Fibroblast of peridontal ligament (primary cell): ENCODE data around the gene CPNE5.

ENCODE experiments used
- DNase-seq: peaks from one replicate; pipeline ENCODE4 v3.0.0-alpha.2; 2010; ENCODE audit errors: extremely low read depth

The CPNE5 gene

GRCh38 chr6:36744304-36744673 lies 95.0 kb downstream of the CPNE5 start:
- no peak for DNase-seq

GRCh38 chr6:36743538-36744303 lies 95.5 kb downstream of the CPNE5 start:
- DNase-seq = no peak

- DNase-seq = no peak
Measured at GRCh38 chr6:36743032-36743431, 96.2 kb downstream of the CPNE5 start.

GRCh38 chr6:36742146-36742545 lies 97.1 kb downstream of the CPNE5 start:
- no peak for DNase-seq

- DNase-seq = no peak
Measured at GRCh38 chr6:36740818-36741179, 98.4 kb downstream of the CPNE5 start.

GRCh38 chr6:36739947-36740817 lies 99.1 kb downstream of the CPNE5 start:
- DNase-seq = no peak

- DNase-seq = no peak
Measured at GRCh38 chr6:36738108-36738507, 101.1 kb downstream of the CPNE5 start.

GRCh38 chr6:36737043-36737785 lies 102.0 kb downstream of the CPNE5 start:
- DNase-seq = no peak

- peak; percentile 84 for DNase-seq
Measured at GRCh38 chr6:36735110-36736071, 103.9 kb downstream of the CPNE5 start.

GRCh38 chr6:36734486-36735060 lies 104.7 kb downstream of the CPNE5 start:
- no peak for DNase-seq

- no peak for DNase-seq
Measured at GRCh38 chr6:36733300-36733699, 105.9 kb downstream of the CPNE5 start.

GRCh38 chr6:36731622-36732310 lies 107.5 kb downstream of the CPNE5 start:
- no peak for DNase-seq

- DNase-seq = no peak
Measured at GRCh38 chr6:36730424-36731380, 108.5 kb downstream of the CPNE5 start.

- DNase-seq = peak; percentile 39
Measured at GRCh38 chr6:36729161-36729524, 110.1 kb downstream of the CPNE5 start.

- DNase-seq = no peak
Measured at GRCh38 chr6:36728289-36729160, 110.7 kb downstream of the CPNE5 start.

- no peak for DNase-seq
Measured at GRCh38 chr6:36727505-36728021, 111.7 kb downstream of the CPNE5 start.

GRCh38 chr6:36725581-36725980 lies 113.7 kb downstream of the CPNE5 start:
- DNase-seq = no peak
